Brain microvascular endothelial cell (primary cell): ENCODE measurements around the gene DDX54.

Experiments
- DNase-seq: peaks from one replicate; pipeline ENCODE4 v3.0.0-alpha.2; 2020
- H3K27ac ChIP-seq: fragments of 250-450 bp; sonication (Bioruptor Pico); 2 replicates; pipeline ENCODE4 v1.5.1; 2020; ENCODE audit warnings: mild to moderate bottlenecking, moderate library complexity
- H3K27me3 ChIP-seq: fragments of 250-450 bp; sonication (Bioruptor Pico); replicated peaks from 2 replicates; pipeline ENCODE4 v1.5.1; 2020; ENCODE audit warnings: mild to moderate bottlenecking
- H3K36me3 ChIP-seq: fragments of 250-450 bp; sonication (Bioruptor Pico); replicated peaks from 2 replicates; pipeline ENCODE4 v1.5.1; 2020; ENCODE audit warnings: mild to moderate bottlenecking
- H3K4me3 ChIP-seq: 2 replicates; pipeline ENCODE4 v1.5.1; 2011; ENCODE audit warnings: low read depth, mild to moderate bottlenecking, control low read depth, low read length, moderate library complexity
- CTCF ChIP-seq: IDR thresholded peaks from 2 replicates; pipeline ENCODE4 v1.5.1; 2011; ENCODE audit warnings: low read depth, mild to moderate bottlenecking, moderate library complexity, low read length, control low read depth, inconsistent platforms; ENCODE audit errors: missing control alignments
- in situ Hi-C: cut with HindIII; loops from 2 replicates; pipeline ENCODE4 v1.10.0; 2017; ENCODE audit warnings: low sequenced_read_pairs, low pct_ligation_motif_present

DDX54 gene

GRCh38 chr12:113154351-113154973 lies 30.8 kb downstream of the DDX54 start:
- no peak for DNase-seq
- no peak for TF ChIP-seq CTCF
- no peak overlapping the region for H3K4me3 ChIP-seq
- H3K27ac ChIP-seq = no peak overlapping the region
- H3K36me3 ChIP-seq = peaks cover 17% of the 10 kb centered on the region
- in situ Hi-C loops = loop anchor here (25.0 kb wide), 1 partner anchor 117 kb away; no protein-coding TSS in a partner anchor
- H3K27me3 ChIP-seq = peaks cover 17% of the 10 kb centered on the region

- peak; percentile 59 for TF ChIP-seq CTCF
- in situ Hi-C loops = loop anchor here (25.0 kb wide), 1 partner anchor 116 kb away; no protein-coding TSS in a partner anchor
- peak; percentile 45 for DNase-seq
Observed at GRCh38 chr12:113152835-113153814, 32.2 kb downstream of the DDX54 start.

GRCh38 chr12:113152196-113152834 lies 33.0 kb downstream of the DDX54 start:
- DNase-seq = no peak
- Histone ChIP-seq H3K4me3 (no peak overlapping the region), H3K36me3 (no peaks in the 10 kb centered on the region), H3K27me3 (peaks cover 17% of the 10 kb centered on the region), H3K27ac (no peak overlapping the region)
- in situ Hi-C loops = loop anchor here (25.0 kb wide), 1 partner anchor 115 kb away; no protein-coding TSS in a partner anchor
- no peak for TF ChIP-seq CTCF

More at GRCh38 chr12:113152835-113153814, 32.2 kb downstream of the DDX54 start:
- no peak overlapping the region for H3K27ac ChIP-seq
- H3K36me3 ChIP-seq = peaks cover 5% of the 10 kb centered on the region
- H3K4me3 ChIP-seq = peak overlapping the region; percentile 39
- peaks cover 17% of the 10 kb centered on the region for H3K27me3 ChIP-seq

DNA sequence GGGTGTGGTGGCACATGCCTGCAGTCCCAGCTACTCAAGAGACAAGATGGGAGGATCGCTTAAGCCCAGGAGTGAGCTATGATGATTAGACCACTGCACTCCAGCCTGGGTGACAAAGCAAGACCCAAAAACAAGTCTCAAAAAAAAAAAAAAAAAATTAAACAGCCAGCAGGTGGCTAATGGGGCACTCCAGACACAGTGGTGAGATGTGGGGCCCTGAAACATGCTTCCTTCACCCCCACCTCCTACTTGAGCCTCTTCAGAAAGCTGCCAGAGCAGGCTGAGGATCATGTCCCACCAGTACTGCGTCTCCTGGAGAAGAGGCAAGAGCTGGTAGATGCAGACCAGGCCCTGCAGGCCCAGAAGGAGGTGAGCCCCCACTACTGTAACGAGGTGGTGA lies 33.6 kb downstream of the DDX54 start:
- Histone ChIP-seq H3K27me3 (peaks cover 17% of the 10 kb centered on the region), H3K36me3 (no peaks in the 10 kb centered on the region), H3K27ac (no peak overlapping the region), H3K4me3 (no peak overlapping the region)
- in situ Hi-C loops = loop anchor here (25.0 kb wide), 1 partner anchor 114 kb away; no protein-coding TSS in a partner anchor
- no peak for TF ChIP-seq CTCF
- DNase-seq = no peak

DNA sequence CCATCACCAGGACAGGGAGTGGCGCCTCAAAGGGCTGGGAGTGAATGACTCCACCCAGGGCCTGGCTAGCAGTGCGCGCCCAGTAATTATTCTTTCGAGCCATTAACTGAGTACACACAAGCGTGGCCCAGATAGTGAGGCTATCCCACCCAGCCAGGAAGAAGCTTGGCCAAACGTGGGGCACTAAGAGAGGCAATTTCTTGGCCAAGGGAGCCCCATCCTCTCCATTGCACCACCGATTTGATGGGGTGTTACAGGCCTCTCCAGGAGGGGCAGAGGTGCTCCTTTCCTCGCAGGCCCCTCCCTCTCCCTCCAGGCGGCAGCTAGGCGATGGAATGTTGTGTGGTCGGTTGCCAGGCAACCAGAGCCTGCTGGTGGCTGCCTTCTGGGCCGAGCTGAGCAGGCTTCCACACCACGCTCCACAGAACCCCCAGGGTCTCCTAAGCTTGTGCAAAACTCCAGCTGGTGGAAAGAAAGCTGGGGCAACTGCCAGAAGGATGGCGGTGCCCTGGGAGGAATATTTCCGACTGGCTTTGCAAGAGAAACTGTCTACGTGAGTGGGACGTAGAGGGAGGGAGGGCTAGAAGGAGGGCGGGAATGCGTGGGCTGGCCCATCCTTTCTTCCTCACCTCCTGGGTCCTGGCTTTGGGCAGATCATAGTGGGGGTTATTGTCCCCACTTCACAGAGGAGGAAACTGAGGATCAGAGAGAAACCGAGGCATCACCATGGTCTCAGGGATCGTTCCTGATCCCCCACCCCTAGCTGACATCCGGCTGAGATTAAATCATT lies 35.7 kb downstream of the DDX54 start, which contains the start of gene CFAP73:
Gene CFAP73, plus strand, starts transcription at position 364 of the 790 bp plus-strand sequence. Its CDS starts 134 bp downstream, at position 498.
- Histone ChIP-seq H3K27ac (no peak within 1 kb of the TSS), H3K27me3 (peaks cover 15% of the 10 kb centered on the region), H3K36me3 (no peaks in the 10 kb centered on the region), H3K4me3 (peak within 1 kb of the TSS; percentile 31)
- TF ChIP-seq CTCF = no peak
- in situ Hi-C loops = loop anchor here (25.0 kb wide), 1 partner anchor 112 kb away; no protein-coding TSS in a partner anchor
- DNase-seq = peak; percentile 83
